Right forelimb (tissue), 1 donor: ENCODE results near the gene STARD4.

Source experiments
- DNase-seq: peaks from one replicate; pipeline ENCODE4 v3.0.0-alpha.2; 2018

Gene STARD4

DNA sequence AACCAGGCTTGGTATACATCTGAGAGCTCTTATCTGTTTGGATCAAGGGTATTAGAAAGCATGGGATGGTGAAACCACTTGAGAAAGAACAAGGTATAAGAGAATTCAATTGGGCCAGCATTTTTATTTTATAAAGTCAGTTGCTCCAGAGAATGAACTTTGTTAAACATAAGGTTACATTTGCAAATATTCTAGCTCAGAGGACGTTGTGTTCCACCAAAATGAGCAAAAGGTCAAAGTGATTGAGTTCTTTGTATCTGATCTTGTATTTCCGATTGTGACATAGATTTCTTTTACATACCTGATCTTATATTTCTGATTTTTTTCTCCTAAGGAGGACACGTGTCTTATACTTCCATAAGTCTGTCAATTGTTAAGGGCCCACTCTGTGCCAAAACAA lies 8.6 kb upstream of the STARD4 start:
- no peak for DNase-seq

DNA sequence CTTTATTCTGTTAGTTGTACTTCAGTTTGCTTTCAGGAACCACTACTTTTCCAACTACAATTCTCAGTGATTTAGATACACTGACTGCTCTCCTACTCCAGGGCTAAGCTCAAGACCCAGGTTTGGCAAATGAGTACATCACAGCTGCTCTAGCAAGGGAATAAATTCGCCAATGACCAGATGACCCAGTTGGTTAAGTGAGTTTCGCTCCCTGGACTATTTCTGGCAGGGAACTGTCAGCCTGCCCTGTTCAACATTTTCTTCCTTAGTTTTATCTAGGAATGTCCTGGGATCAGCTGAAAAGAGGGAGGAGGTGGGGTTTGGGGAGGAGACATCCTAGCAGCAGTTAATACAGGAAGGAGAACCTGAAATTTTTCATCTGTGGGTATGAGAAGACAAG lies 6.4 kb upstream of the STARD4 start:
- DNase-seq: no peak

DNA sequence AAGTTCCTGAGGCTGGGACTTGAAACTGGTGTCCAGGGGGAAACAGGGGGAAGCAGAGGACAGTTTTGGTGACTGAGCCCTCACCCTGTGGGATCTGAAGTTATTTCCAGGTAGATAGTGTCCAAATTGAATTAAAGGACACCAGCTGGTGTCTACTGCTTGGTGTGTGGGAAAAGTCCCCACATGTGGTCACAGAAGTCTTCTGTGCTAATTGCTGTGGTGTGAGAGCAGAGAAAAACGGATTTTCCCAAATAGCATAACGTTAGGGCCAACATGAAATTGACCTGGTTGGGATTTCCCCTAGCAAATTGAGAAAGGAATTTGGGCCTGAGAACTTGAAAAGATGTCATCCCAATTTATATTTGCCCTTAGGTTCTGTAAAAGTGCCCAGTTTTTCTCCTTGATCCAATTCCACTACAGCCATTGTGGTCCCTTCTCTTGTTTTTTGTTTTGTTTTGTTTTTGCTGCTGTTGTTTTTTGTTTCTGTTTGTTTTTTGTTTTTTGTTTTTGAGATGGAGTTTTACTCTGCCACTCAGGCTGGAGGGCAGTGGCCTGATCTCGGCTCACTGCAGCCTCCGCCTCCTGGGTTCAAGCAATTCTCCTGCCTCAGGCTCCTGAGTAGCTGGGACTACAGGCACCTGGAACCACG lies 5.6 kb upstream of the STARD4 start:
- DNase-seq: no peak

- no peak for DNase-seq
Measured at GRCh38 chr5:111514087-111514486, 1.8 kb upstream of the STARD4 start.

GRCh38 chr5:111513131-111513520 lies 791 bp upstream of the STARD4 start:
- no peak for DNase-seq

- DNase-seq: no peak
Measured at GRCh38 chr5:111511831-111512374, 432 bp downstream of the STARD4 start.

DNA sequence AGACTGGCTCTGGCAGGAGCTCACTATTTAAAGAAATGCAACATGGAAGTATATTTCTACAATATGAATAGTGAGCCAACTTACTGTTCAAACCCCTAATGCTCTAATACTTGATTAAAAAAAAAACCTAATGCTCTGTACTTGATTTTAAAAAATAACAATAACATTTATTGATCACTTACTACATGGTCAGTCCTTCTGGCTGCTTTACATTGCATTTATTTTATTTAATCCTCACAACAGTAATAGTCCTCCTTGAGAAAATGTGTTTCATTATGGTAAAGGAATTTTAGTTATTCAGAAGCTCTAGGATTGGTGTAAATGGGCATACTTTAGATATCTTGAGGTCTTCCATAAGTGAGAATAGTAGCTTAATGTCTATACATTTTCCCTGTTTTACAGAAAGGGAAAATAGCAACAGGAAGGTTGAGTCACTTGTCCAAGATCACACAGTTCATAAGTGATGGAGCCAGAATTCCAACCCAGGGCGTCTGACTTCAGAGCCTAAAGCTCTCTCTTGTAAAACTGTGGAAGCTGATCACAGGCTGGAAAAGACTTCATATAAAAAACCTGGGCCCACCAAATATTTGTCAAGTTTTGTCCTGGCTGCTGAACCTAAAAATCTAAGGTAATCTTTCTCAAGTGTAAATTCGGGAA lies 1.0 kb downstream of the STARD4 start:
- no peak for DNase-seq

- no peak for DNase-seq
Measured at GRCh38 chr5:111509119-111509518, 3.2 kb downstream of the STARD4 start.

- no peak for DNase-seq
Measured at GRCh38 chr5:111507276-111507675, 5.1 kb downstream of the STARD4 start.

DNA sequence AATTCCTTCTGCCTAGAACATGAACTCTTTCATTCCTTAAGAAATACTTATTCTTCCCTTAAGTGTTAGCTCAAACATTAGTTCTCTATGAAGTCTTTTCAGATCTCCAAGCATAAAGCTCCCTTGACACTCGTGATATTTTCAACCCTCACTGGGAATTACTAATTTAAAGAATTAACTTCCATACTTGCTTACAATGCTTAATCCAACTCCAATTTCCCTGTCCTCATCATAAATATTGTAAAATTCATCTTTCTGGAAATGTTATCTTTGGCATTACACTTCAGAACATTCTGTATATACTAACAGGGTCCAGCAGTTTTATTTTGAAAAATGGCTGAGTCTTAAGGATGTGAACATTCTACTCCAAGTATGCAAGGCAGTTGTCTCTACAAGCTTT lies 7.2 kb downstream of the STARD4 start:
- DNase-seq: no peak

GRCh38 chr5:111502956-111503355 lies 9.4 kb downstream of the STARD4 start:
- no peak for DNase-seq

DNA sequence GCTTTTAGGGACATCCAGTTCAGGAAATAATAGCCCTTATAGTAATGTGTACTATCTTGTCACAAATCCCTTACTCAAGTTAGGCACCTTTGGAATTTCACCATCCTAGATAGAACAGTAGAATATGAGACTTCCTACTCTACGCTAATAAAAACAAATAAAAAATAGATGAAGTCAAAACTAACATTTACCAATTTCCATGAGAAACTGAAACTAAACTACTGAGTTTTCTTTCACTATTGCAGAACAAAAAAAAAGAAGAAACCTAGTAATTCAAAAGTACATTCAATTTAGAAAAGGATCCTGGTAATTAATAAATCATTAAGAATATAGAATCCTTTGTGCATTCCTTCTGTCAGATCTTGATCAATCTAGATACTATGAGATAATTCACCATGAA lies 14.0 kb downstream of the STARD4 start:
- no peak for DNase-seq

- no peak for DNase-seq
Measured at GRCh38 chr5:111495159-111495558, 17.2 kb downstream of the STARD4 start.

- no peak for DNase-seq
Measured at GRCh38 chr5:111494355-111494999, 17.9 kb downstream of the STARD4 start.

DNA sequence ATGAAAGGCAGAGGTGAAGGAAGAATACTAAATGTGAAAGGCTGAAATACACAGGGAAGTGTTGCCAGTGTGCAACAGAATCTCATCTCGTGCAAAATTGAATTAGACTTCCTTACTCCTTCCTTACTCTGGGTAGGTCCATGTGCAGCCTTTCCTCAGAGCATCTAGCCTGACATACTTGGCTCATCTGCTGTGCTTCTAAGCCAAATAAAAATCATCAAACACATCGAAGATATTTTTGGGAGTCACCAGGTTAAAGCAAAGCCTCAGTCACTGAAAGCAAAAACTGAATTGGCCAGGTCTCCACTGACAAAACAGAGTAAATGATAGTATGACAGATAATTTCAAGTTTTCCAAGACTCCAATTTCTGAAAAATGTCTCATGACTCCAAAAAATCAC lies 19.3 kb downstream of the STARD4 start:
- no peak for DNase-seq

GRCh38 chr5:111488353-111488752 lies 24.0 kb downstream of the STARD4 start:
- DNase-seq: no peak

GRCh38 chr5:111486926-111487325 lies 25.4 kb downstream of the STARD4 start:
- no peak for DNase-seq

- no peak for DNase-seq
Measured at GRCh38 chr5:111486055-111486454, 26.3 kb downstream of the STARD4 start.

- no peak for DNase-seq
Measured at GRCh38 chr5:111480346-111480745, 32.0 kb downstream of the STARD4 start.

DNA sequence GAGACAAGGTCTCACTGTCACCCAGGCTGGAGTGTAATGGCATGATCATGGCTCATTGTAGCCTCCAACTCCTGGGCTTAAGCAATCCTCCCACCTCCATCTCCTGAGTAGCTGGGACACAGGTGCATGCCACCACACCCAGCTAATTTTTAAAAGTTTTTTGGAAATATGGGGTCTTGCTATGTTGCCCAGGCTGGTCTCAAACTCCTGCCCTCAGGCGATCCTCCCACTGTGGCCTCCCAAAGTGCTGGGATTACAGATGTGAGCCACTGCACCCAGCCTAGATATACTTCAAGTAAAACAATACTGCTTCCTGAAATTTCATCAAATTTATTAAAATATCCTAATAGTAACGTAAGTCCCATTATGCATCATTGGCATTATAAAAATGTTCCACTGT lies 33.4 kb downstream of the STARD4 start:
- no peak for DNase-seq

- DNase-seq: no peak
Measured at GRCh38 chr5:111478266-111478665, 34.1 kb downstream of the STARD4 start.

DNA sequence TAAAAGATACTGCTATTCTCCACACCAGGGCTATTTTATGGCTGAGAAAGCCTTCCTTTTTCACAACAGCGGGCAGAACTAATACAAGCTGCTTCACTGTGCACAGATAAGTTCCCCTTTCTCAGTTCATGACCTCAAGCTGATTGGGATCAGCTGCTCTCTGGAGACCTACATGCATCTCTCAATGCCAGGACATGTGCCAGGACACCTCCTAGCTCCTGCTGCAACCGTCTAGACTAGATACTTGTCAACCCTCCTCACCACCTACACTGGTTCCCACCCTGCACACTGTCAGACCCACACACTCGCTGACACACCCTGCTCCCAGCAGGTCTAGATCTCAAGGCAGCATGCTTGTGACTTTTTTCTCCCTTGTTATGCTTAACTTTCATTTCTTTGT lies 39.8 kb downstream of the STARD4 start:
- no peak for DNase-seq

DNA sequence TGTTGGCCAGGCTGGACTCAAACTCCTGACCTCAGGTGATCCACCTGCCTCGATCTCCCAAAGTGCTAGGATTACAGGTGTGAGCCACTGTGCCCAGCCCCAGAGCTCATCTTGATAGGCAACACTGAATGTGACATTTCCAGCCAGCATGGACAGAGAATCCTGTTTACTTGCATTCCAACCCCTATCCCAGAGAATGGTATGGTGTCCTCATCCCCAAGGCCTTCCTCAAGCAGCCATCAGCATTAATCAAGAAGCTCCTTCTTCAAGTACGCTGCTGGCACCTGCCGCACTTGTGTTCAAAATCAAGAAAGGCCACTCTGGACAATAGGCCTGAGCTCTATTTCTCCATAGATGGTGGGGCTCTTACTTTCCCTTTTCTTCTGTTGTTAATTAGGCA lies 40.2 kb downstream of the STARD4 start:
- no peak for DNase-seq

GRCh38 chr5:111469903-111470302 lies 42.4 kb downstream of the STARD4 start:
- DNase-seq: no peak
